ENCODE results near the gene BIRC7. TPM values are rescaled to one million over a fixed set of nuclear protein-coding genes. Genes with fewer than 3 reads are reported as not detected.
A peak's percentile ranks its signal among the peaks of the same experiment; 100 is the strongest.

The BIRC7 gene
- total RNA-seq, 2 experiments from 2014 or later: not detected

DNA sequence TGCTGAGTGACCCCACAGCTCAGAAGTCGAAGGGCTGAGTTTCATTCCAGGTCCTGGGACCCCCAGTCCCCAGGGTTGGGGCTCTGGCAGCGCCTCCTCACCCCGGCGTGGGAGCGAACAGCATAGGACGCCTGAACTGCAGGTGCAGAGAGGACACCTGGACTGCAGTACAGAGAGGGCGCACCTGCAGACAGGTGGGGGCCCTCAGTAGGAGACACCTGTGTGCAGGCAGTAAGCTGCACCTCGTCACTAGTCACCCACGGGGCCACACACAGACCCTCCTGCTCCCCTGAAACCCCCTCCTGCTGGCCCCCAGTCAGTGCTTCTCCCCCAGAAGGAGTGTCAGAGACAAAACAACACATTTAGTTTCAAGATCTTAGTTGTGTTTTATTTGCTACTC, 27.1 kb downstream of the BIRC7 start:
- Mint-ChIP-seq H3K27me3 (peaks cover 6% of the 10 kb centered on the region), H3K9me3 (no peaks in the 10 kb centered on the region), H3K4me1 (peaks cover 5% of the 10 kb centered on the region), H3K4me3 (no peak overlapping the region), H3K27ac (no peak overlapping the region), H3K36me3 (no peaks in the 10 kb centered on the region)
- DNase-seq (no peak), ATAC-seq (ENCODE audit: low read depth) (no peak)
- POLR2A ChIA-PET: no interaction called here

DNA sequence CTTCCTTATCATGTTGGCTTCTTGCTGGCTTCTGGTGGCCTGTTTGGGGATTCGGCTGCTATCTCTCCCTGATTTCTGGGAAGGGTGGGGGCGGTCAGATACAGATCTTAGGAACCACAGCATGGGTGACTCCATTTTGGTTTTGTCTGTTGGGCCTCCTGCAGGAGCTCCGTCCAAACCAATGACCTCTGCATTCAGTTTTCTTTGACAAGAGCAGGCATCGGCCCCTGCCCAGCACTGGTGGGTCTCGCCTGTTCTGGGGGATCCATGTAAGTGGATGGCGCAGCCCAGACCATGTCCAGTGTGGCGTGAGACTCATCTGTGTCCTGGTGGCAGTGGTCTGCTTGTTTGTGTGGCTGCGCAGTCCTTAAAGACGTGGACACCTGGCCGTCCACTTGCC, 28.3 kb downstream of the BIRC7 start:
- Mint-ChIP-seq H3K36me3 (no peaks in the 10 kb centered on the region), H3K4me3 (no peak overlapping the region), H3K27me3 (peaks cover 8% of the 10 kb centered on the region), H3K9me3 (no peaks in the 10 kb centered on the region), H3K4me1 (peaks cover 5% of the 10 kb centered on the region), H3K27ac (no peak overlapping the region)
- POLR2A ChIA-PET: no interaction called here
- DNase-seq (no peak), ATAC-seq (ENCODE audit: low read depth) (no peak)

DNA sequence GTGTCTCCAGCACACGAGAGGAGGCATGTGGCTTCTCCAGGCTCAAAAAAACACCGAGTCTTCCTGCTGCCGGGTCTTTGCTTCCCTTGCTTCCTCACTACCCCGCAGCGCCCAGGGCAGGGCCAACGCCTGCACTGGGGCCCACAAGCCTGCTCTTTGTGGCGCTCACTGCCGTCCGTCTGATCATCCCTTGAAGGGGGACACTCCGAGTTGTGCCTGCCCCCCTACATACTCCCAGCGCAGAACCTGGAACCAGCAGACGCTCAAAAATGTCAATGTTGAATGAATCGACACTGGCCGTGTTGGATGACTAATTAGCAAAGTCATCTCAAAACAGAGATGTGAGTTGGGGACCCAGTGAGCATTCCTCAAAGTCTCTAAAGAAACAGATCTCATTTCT, 28.8 kb downstream of the BIRC7 start:
- Mint-ChIP-seq H3K9me3 (no peaks in the 10 kb centered on the region), H3K4me3 (no peak overlapping the region), H3K27ac (no peak overlapping the region), H3K27me3 (peaks cover 8% of the 10 kb centered on the region), H3K36me3 (no peaks in the 10 kb centered on the region), H3K4me1 (peaks cover 5% of the 10 kb centered on the region)
- POLR2A ChIA-PET: no interaction called here
- no peak for ATAC-seq (ENCODE audit: low read depth)
- no peak for DNase-seq

DNA sequence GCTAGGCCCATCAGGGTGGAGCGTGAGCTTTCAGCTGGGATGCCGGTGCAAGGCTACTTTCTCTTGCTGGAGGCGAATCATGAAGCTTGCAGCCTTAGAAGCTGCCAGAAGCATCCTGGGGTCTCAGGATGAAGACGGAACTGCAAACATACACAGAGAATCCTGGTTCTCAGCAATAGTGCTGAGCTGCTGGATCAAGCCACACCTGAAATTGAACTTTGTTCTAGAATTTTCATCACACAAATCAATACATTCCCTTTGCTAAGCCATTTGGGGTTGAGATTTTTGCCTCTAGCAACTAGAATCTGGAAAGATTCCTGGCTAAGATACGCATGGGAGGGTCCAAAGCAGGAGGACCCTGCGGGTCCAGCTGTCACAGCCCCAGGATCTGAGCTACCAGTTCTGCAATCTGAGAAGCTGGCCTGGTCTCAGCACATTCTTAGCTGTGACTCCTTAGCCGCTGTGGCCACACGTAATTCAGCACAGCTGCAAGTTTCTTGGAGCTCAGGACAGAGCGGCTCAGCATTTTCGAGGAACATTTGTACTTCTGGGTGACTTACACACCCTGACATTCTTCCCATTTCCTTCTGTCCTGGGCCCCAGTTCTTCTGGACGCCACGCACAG, 30.3 kb downstream of the BIRC7 start:
- Mint-ChIP-seq H3K27me3 (peaks cover 6% of the 10 kb centered on the region), H3K9me3 (no peaks in the 10 kb centered on the region), H3K4me3 (no peak overlapping the region), H3K36me3 (no peaks in the 10 kb centered on the region), H3K27ac (no peak overlapping the region), H3K4me1 (peaks cover 5% of the 10 kb centered on the region)
- no peak for ATAC-seq (ENCODE audit: low read depth)
- no peak for DNase-seq
- POLR2A ChIA-PET: no interaction called here

DNA sequence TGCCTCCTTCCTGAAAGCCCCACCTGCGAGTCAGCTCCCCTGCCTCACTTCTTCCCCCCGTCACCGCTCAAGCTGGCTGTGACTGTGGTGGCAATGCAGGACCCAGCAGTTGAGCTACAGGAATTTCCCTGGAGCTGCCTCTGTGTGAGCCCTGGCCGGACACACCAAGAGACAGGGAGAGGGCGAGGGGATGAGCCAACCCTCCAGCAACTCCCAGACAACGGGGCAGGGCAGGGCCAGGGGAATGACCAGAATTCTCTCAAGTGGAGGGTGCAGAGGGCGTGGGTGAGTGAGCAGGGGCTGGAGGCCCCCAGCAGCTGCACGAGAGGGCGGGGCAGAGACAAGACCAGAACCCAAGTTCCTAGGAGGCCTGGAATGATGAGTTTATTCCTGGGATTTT, 32.0 kb downstream of the BIRC7 start:
- Mint-ChIP-seq H3K27ac (no peak overlapping the region), H3K4me1 (peaks cover 4% of the 10 kb centered on the region), H3K9me3 (no peaks in the 10 kb centered on the region), H3K4me3 (no peak overlapping the region), H3K36me3 (no peaks in the 10 kb centered on the region), H3K27me3 (peaks cover 6% of the 10 kb centered on the region)
- ATAC-seq (ENCODE audit: low read depth) (no peak), DNase-seq (no peak)
- POLR2A ChIA-PET: no interaction called here

DNA sequence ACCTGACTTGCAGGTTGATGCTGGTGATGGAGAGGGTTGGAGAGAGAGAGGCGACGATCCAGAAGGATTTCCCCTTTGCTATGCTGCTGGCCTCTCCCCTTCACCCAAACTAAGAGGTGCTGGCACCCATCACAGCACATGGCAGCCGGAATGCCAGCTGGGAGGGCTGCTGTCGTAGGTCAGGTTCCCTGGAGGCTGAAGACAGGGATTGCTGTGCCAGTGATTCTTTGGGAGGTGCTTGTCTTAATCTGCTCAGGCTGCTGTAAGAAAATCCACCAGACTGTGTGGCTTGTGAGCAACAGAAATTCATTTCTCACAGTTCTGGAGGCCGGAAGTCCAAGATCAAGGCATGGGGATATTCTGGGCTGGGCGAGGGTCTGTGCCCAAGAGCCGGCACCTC, 32.6 kb downstream of the BIRC7 start:
- H3K4me3 Mint-ChIP-seq: no peak overlapping the region
- no peak for ATAC-seq (ENCODE audit: low read depth)
- H3K27ac Mint-ChIP-seq: no peak overlapping the region
- H3K9me3 Mint-ChIP-seq: no peaks in the 10 kb centered on the region
- peaks cover 4% of the 10 kb centered on the region for H3K4me1 Mint-ChIP-seq
- POLR2A ChIA-PET: no interaction called here
- H3K36me3 Mint-ChIP-seq: no peaks in the 10 kb centered on the region
- DNase-seq: no peak
- H3K27me3 Mint-ChIP-seq: peaks cover 2% of the 10 kb centered on the region

DNA sequence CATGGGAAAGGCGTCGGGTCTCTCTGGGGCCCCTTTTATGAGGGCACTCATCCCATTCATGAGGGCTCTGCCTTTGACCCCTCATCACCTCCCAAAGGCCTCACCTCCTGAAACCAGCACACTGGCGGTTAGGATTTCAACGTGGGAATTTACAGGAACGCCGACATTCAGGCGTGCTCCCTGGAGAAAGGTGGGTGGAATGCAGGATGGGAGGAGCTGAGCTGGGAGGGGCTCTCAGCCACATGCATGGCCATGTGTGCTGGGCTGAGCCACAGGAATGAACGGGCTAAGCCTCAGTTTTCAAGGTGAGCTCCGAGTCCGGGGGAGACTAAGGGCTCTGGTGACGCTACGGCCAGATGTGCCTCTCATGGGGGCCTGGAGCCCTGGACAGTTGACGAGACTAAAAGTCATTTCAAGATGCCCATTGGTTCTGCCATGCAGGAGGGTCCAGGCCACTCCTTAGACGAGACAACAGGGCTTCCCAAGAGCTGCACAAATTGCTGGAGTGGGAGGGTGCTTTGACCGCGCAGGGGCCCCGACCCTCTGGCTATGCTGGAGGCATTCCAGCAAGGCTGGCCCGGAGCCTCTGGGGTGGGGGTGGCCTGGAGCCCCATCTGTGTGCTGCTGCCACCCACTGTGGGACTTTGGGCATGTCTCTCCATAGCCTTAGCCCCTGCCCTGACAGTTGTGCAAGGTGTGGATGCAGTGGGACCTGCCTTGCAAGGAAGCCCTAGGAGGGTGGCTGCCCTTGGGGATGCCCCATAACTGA, 33.1 kb downstream of the BIRC7 start:
- Mint-ChIP-seq H3K4me3 (no peak overlapping the region), H3K4me1 (peaks cover 8% of the 10 kb centered on the region), H3K9me3 (no peaks in the 10 kb centered on the region), H3K27me3 (peaks cover 2% of the 10 kb centered on the region), H3K36me3 (no peaks in the 10 kb centered on the region), H3K27ac (no peak overlapping the region)
- ATAC-seq (ENCODE audit: low read depth) (no peak), DNase-seq (no peak)
- POLR2A ChIA-PET: no interaction called here

DNA sequence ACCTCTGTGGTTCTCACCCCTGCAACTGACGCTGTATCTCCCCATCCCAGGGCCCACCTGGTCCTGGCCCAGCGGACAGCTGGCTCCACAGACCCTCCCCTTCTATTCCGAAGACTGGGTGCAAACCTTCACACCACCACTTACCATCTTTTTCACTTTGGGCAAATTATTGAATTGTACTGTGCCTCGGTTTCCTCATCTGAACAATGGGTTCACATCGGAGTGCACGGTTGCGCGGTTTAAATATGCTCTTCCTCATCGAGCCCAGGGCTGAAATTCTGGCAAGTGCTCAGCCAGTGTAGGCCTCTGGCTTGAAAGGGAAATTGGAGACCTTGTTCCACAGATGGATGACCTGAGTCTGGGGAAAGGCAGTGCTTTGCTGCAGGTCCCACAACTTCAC, 34.0 kb downstream of the BIRC7 start:
- Mint-ChIP-seq H3K9me3 (no peaks in the 10 kb centered on the region), H3K4me1 (peaks cover 12% of the 10 kb centered on the region), H3K36me3 (no peaks in the 10 kb centered on the region), H3K4me3 (no peak overlapping the region), H3K27me3 (peaks cover 2% of the 10 kb centered on the region), H3K27ac (no peak overlapping the region)
- POLR2A ChIA-PET: no interaction called here
- ATAC-seq (ENCODE audit: low read depth) (no peak), DNase-seq (no peak)

DNA sequence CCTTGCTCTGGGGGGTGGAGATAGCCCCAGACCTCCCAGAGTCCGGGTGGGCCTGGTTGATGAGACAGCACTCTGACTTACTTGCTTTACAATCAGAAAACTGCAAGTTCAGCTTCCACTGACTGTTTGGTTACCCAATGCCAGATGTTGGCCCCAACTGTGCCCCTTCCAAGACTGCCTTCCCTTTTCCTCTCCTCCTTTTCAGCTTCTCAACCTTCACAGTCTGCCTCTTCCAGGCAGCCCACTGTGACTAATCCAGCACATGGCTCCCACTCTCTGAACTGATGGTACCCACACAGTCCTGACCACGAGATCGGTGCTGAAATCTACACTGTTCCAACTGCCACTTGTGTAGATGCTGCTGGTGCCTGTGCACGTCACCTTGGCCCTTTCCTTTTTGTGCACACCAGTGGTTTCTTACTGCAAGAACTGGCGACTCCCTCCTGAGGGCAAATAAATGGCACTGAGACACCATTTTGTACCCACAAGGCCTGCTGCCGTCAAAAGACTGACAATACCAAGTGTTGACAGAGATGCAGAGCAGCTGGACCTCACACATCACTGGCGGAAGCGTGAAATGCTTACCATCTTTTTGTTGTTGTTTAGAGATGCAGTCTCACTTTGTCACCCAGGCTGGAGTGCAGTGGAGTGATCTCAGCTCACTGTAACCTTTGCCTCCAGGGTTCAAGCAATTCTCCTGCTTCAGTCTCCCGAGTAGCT, 35.1 kb downstream of the BIRC7 start:
- peaks cover 14% of the 10 kb centered on the region for H3K4me1 Mint-ChIP-seq
- DNase-seq: no peak
- H3K9me3 Mint-ChIP-seq: no peaks in the 10 kb centered on the region
- POLR2A ChIA-PET: no interaction called here
- H3K4me3 Mint-ChIP-seq: no peak overlapping the region
- no peaks in the 10 kb centered on the region for H3K36me3 Mint-ChIP-seq
- peaks cover 2% of the 10 kb centered on the region for H3K27me3 Mint-ChIP-seq
- no peak overlapping the region for H3K27ac Mint-ChIP-seq
- ATAC-seq (ENCODE audit: low read depth): no peak

DNA sequence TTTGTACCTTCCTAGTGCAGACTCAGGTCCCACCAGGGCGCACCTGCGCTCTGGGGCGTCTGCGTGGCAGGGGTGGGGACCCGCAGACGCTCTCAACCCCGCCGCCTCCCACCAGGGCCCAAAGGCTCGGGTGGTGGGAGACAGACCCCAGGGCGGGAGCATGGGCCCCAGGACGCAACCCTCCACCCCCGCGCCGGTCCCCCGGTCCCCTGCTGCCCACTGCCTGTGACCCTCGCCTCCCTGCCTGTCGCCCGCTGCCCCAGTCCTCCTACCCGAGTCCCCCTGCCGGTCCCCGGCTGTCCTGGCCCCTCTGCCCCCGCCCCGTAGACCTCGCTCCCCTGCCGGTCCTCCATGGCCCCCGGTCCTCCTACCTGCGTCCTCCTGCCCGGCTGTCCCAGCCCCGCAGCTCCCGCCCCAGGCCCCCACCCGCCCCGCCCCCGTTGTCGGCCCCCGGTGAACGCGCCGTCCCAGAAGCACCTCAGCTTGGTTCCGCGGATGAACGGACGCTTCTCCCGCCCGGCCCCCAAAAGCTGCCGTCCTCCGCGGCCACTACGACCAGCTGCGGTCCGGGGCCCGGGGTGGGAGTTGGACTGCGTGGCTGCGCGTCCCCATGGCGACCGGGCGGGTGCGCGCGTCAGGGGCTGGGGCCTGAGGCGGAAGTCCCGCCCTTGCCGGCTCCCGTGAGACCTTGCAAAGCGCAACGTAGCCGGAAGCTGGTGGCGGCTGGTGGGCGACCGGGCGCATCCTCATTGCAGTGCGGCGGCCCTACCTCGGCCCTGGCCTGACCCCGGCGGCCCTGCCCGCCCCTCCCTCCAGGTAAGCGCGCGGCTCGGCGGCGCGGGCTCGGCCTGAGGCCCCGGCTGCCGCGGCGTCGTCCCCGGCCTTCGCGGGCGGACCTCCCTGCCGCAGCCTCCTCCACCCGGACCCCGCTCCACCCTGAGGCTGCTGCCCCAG, 36.7 kb downstream of the BIRC7 start, which contains the start of gene ARFGAP1:
Gene ARFGAP1, plus strand, starts transcription at position 709 of the 954 bp plus-strand sequence. CDS start 2,768 bp downstream, outside the sequence.
- Mint-ChIP-seq H3K4me1 (peaks cover 14% of the 10 kb centered on the region), H3K36me3 (no peaks in the 10 kb centered on the region), H3K27me3 (peaks cover 2% of the 10 kb centered on the region), H3K27ac (peak within 1 kb of the TSS; percentile 79), H3K4me3 (peak within 1 kb of the TSS; percentile 88), H3K9me3 (no peaks in the 10 kb centered on the region)
- ATAC-seq (ENCODE audit: low read depth): peak; percentile 97
- POLR2A ChIA-PET: interaction anchor here (0.6 to 1.6 kb wide), 5 partner anchors 12 to 478 kb away, joined by 3 to 4 read pairs (median 3); partner anchors contain the start of gene HELZ2
- peak; percentile 91 for DNase-seq

DNA sequence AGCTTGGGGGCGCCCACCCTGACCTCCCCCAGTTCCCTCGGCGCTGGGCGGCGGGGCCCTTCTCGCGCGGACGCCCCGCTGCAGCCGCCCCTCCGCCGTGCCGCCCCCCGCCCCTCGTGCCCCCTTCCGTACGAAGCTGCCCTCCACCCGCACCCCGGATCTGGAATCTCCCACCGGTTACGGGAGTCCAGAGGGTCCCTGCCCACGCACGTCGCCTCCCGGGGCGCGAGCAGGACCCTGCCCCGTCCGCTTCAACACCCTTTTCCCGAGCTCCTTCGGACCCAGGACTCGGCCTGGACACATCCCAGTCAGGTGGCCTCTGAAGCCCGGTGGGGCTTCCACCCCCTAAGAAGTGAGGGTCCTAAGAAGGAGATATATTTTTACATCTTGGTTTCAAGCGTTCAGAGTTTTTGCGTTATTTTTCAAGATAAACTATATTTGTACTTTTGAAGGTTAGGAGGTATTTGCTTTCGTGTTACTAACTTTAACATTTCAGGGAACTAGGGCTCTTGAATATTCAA, 37.4 kb downstream of the BIRC7 start:
- H3K9me3 Mint-ChIP-seq: no peaks in the 10 kb centered on the region

DNA sequence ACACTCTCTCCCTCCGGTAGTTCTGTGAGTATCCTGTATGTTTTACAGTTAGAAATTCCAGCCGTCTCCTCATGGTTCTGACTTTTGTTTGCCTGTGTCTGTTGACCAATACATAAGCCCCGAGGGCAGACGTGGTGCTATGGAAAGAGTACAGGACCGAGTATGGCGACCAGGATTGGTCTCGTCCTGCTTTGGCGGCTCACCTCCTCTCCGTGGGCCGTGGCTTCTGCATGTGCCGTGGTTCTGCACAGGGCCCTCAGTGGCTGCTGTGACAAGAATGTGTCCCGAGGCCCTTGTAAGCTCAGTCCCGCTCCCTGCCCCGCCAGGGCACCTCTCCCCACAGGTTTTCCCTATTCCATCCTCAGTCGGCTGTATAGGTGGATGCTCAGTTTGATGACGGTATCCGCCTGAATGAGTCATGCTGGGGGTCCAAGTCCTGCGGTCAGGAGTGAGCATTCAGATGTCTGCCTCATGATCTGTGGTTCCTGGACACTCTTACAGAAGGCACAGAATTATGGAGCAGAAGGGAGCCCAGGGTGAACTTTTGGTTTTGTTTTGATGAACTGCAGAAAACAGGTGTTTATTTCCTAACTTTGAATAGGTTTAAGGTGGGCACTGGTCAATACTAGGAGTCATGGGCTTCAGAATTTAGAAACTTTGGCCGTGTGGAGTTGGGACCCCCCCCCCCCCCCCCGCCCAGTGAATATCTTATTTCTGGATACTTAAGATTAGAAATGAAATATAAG, 38.1 kb downstream of the BIRC7 start:
- no peaks in the 10 kb centered on the region for H3K9me3 Mint-ChIP-seq
- no peaks in the 10 kb centered on the region for H3K36me3 Mint-ChIP-seq
- no peaks in the 10 kb centered on the region for H3K27me3 Mint-ChIP-seq
- DNase-seq (no peak), ATAC-seq (ENCODE audit: low read depth) (no peak)
- peaks cover 14% of the 10 kb centered on the region for H3K4me1 Mint-ChIP-seq
- POLR2A ChIA-PET: interaction anchor here (1.0 to 1.6 kb wide), 3 partner anchors 10 to 480 kb away, joined by 3 to 4 read pairs (median 3); no protein-coding TSS in a partner anchor
- H3K27ac Mint-ChIP-seq: peak overlapping the region; percentile 79
- peak overlapping the region; percentile 88 for H3K4me3 Mint-ChIP-seq

More for the DNA sequence above, 37.4 kb downstream of the BIRC7 start:
- no peak for DNase-seq
- Mint-ChIP-seq H3K4me1 (peaks cover 14% of the 10 kb centered on the region), H3K4me3 (peak overlapping the region; percentile 88), H3K27ac (peak overlapping the region; percentile 79), H3K36me3 (no peaks in the 10 kb centered on the region), H3K27me3 (no peaks in the 10 kb centered on the region)
- no peak for ATAC-seq (ENCODE audit: low read depth)
- POLR2A ChIA-PET: interaction anchor here (0.6 to 1.6 kb wide), 5 partner anchors 11 to 479 kb away, joined by 3 to 4 read pairs (median 3); partner anchors contain the start of gene HELZ2
